Esophagus squamous epithelium (tissue), 4 donors: ENCODE measurements around the gene MSH2.

Experiments used
- CTCF ChIP-seq, 6 experiments: fragments of 450-650 bp in 4 of 6; fragments of 200-600 bp in 2 of 6; sonication (generic) in 2 of 6; IDR thresholded peaks; one replicate each; pipeline ENCODE4 v1.5.1; 2016 to 2019; ENCODE audit warnings: antibody characterized with exemption in 6 of 6, mild to moderate bottlenecking in 4 of 6, moderate library complexity in 4 of 6
- POLR2A ChIP-seq, 4 donors: fragments of 450-650 bp; IDR thresholded peaks; one replicate each; pipeline ENCODE4 v1.6.1; 2017; ENCODE audit warnings: antibody characterized with exemption in 4 of 4, mild to moderate bottlenecking in 4 of 4, moderate library complexity in 3 of 4

GRCh38 chr2:47483191-47483590 lies 80.2 kb downstream of the MSH2 start:
- TF ChIP-seq CTCF (IDR thresholded peaks at IDR 0.05): no peak
- no peak for TF ChIP-seq POLR2A (IDR thresholded peaks at IDR 0.05)
